GM23248 (cell line): Measurements from ENCODE around the gene CHAF1A. TPM values are rescaled to one million over a fixed set of nuclear protein-coding genes. Genes with fewer than 3 reads are reported as not detected.

ENCODE experiments used
- DNase-seq: peaks from one replicate; pipeline ENCODE4 v3.0.0-alpha.2; 2015
- H2AFZ ChIP-seq: fragments of 200-600 bp; sonication (generic); 2 replicates; pipeline ENCODE4 v1.6.1; 2016; ENCODE audit warnings: antibody characterized with exemption
- H3F3A ChIP-seq: fragments of 200-600 bp; sonication (generic); 2 replicates; pipeline ENCODE4 v1.6.1; 2016; ENCODE audit warnings: mild to moderate bottlenecking, antibody characterized with exemption, mixed run types; ENCODE audit not compliant: insufficient read depth
- H3K27ac ChIP-seq: fragments of 200-600 bp; sonication (generic); 2 replicates; pipeline ENCODE4 v1.5.1; 2016; ENCODE audit warnings: mild to moderate bottlenecking
- H3K27me3 ChIP-seq: fragments of 200-600 bp; sonication (generic); replicated peaks from 2 replicates; pipeline ENCODE4 v1.6.1; 2016; ENCODE audit warnings: mild to moderate bottlenecking; ENCODE audit not compliant: insufficient read depth
- H3K36me3 ChIP-seq: fragments of 200-600 bp; sonication (generic); 2 replicates; pipeline ENCODE4 v1.6.1; 2016; ENCODE audit warnings: low read depth, mild to moderate bottlenecking
- H3K4me1 ChIP-seq: fragments of 200-600 bp; sonication (generic); 2 replicates; pipeline ENCODE4 v1.6.1; 2016; ENCODE audit warnings: mild to moderate bottlenecking; ENCODE audit not compliant: insufficient read depth
- H3K4me2 ChIP-seq: fragments of 200-600 bp; sonication (generic); one replicate; pipeline ENCODE4 v1.6.1; 2016; ENCODE audit warnings: mild to moderate bottlenecking; ENCODE audit not compliant: unreplicated experiment
- H3K4me3 ChIP-seq: fragments of 200-600 bp; sonication (generic); 2 replicates; pipeline ENCODE4 v1.5.1; 2016; ENCODE audit warnings: mild to moderate bottlenecking
- H3K79me2 ChIP-seq: fragments of 200-600 bp; sonication (generic); 2 replicates; pipeline ENCODE4 v1.6.1; 2016; ENCODE audit warnings: mild to moderate bottlenecking; ENCODE audit not compliant: insufficient read depth
- H3K9ac ChIP-seq: fragments of 200-600 bp; sonication (generic); 2 replicates; pipeline ENCODE4 v1.6.1; 2016; ENCODE audit warnings: mild to moderate bottlenecking
- H3K9me2 ChIP-seq: fragments of 200-600 bp; sonication (generic); 2 replicates; pipeline ENCODE4 v1.6.1; 2016; ENCODE audit warnings: mixed run types, mild to moderate bottlenecking, moderate library complexity; ENCODE audit not compliant: insufficient read depth
- H3K9me3 ChIP-seq: fragments of 200-600 bp; sonication (generic); one replicate; pipeline ENCODE4 v1.6.1; 2017; ENCODE audit warnings: low read depth
- H4K20me1 ChIP-seq: fragments of 200-600 bp; sonication (generic); 2 replicates; pipeline ENCODE4 v1.6.0; 2016; ENCODE audit not compliant: insufficient read depth
- EZH2 ChIP-seq: fragments of 200-600 bp; sonication (generic); IDR thresholded peaks from 2 replicates; pipeline ENCODE4 v1.6.1; 2018; ENCODE audit warnings: antibody characterized with exemption, mild to moderate bottlenecking; ENCODE audit not compliant: insufficient read depth, poor library complexity, severe bottlenecking
- EZH2phosphoT487 ChIP-seq: fragments of 200-600 bp; sonication (generic); IDR thresholded peaks from 2 replicates; pipeline ENCODE4 v1.6.1; 2018; ENCODE audit warnings: antibody characterized with exemption, moderate library complexity, mild to moderate bottlenecking, low read depth; ENCODE audit not compliant: insufficient read depth
- WGBS, 2 experiments: methylation state at CpG; one replicate each; pipeline ENCODE4 v1.1.6; 2015 to 2017; ENCODE audit warnings: low lambda C conversion rate in 2 of 2, low coverage in 1 of 2; ENCODE audit errors: missing lambda C conversion rate in 2 of 2; 5-methylcytosine and 5-hydroxymethylcytosine counted together
- in situ Hi-C: fragments of 300-500 bp; cut with MboI; formaldehyde crosslinking; loops from 2 replicates; pipeline ENCODE4 v1.15.0; 2020
- polyA plus RNA-seq: library from polyadenylated mRNA; unstranded; fragments of >200 nt; fragmentation: Nextera tagmentation; extraction: Ambion mirVana; gene quantifications from 2 replicates; pipeline ENCODE4 v1.2.1, GENCODE V29; 2016
- total RNA-seq: library from RNA; depleted of rRNA; stranded (reverse); fragments of >200 nt; shearing (Covaris generic); gene quantifications from 2 replicates; pipeline ENCODE4 v1.2.3, GENCODE V29; 2014

The CHAF1A gene
- total and polyA plus RNA-seq, 2 experiments from 2014 or later, result 11.6 to 12.6 TPM

DNA sequence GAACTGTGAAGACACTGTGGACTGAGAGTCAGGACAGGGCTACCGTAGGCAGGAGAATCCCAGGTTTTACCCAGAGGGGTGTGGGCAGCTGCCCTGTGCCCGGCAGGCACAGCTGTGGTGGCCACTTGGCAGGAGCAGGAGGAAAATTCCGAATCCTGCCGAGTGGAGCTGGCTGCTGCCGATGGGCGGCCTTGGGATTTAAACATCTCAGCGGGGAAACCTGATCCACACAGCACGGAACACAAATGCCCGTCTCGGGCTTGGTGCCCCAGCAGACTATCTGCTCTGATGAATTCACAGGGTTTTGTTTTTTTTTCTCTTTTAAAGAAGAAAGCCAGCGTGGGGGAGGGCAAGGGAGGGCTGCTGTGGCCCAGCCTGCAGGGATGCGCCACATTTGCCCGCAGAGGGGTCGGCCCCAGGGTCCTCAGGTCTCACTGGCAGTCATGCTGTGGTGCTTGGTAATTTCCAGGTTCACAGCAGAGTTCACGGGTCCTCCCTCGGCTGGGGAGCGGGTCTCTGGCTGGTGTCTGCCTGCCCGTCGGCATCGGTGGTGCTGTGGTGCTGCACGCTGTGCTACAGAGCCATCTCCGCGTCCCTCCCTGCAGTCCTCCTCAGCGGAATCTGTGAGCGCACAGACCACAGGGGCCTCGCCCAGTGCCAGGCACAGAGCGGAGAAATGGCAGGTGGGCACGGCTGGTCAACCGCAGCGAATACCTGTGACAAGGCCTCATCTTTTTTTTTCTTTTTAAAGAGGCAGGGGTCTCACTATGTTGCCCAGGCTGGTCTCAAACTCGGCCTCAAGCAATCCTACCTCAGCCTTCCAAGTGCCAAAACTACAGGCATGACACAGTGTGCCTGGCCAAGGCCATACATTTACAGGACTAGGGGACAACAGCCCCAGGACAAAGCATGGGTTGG, 30.9 kb upstream of the CHAF1A start:
- H3K27ac ChIP-seq, result peak overlapping the region; percentile 97
- H3K79me2 ChIP-seq, result peaks cover 88% of the 10 kb centered on the region
- DNase-seq, result no peak
- peaks cover 47% of the 10 kb centered on the region for H3F3A ChIP-seq
- in situ Hi-C loops, result no loop called here
- H3K9me3 ChIP-seq, result no peaks in the 10 kb centered on the region
- H3K9me2 ChIP-seq, result no peaks in the 10 kb centered on the region
- H2AFZ ChIP-seq, result no peak overlapping the region
- H3K4me2 ChIP-seq, result no peak overlapping the region
- no peaks in the 10 kb centered on the region for H4K20me1 ChIP-seq
- H3K27me3 ChIP-seq, result no peaks in the 10 kb centered on the region
- peaks cover 79% of the 10 kb centered on the region for H3K4me1 ChIP-seq
- no peak for TF ChIP-seq EZH2
- H3K4me3 ChIP-seq, result no peak overlapping the region
- H3K9ac ChIP-seq, result peak overlapping the region; percentile 6; the same call in 1 of the 2 replicates
- H3K36me3 ChIP-seq, result no peaks in the 10 kb centered on the region
- WGBS, 2 experiments, result 77 to 78% methylated on average over 29 to 31 of the region's 31 CpGs

DNA sequence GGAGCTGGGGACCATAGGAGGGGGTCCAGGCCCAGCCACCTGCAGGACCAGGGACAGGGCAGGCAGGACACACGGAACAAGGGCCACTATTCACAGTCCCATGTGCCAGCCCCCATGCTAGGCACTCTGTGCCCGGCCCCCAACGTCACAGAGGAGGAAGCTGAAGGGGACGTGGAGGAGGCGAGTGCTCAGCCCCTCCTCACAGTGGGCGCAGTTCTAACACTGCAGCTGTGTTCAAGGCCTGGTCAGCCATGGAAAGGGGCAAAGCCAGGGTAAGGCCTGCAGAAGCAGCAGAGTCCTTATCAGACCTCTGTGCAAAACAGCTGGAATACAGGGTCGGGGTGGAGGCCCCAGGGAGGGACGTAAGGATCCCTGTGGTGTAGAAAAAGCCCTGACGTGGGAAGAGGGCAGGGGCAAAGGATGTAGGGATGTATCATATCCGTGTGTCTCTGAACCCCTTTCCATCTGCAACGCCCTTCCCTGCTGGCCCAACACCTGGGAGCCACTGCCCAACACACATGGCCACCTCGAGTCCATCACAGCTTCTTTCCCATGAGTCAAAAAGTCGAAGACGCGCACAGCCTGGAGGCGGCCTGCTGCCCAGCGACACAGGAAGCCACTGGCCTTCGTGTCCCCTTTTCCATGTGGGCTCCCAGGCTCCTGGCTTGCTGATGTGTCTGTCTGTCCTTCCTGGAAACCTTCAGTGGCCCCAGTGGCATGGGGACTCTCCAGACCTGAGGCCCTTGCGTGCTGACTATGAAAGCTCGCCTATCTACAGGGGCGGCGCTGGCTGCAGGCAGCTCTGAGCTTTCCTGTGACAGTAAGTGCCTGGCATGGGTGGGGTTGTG, 30.1 kb upstream of the CHAF1A start:
- DNase-seq, result no peak
- Histone ChIP-seq H3K9ac (peak overlapping the region; percentile 86), H3K36me3 (no peaks in the 10 kb centered on the region), H3K4me1 (peaks cover 87% of the 10 kb centered on the region), H3K4me2 (no peak overlapping the region), H4K20me1 (no peaks in the 10 kb centered on the region), H3K9me2 (no peaks in the 10 kb centered on the region), H3K79me2 (peaks cover 88% of the 10 kb centered on the region), H3F3A (peaks cover 51% of the 10 kb centered on the region), H3K27me3 (no peaks in the 10 kb centered on the region), H2AFZ (no peak overlapping the region), H3K4me3 (no peak overlapping the region), H3K27ac (peak overlapping the region; percentile 97), H3K9me3 (no peaks in the 10 kb centered on the region)
- TF ChIP-seq EZH2, result no peak
- no peak for TF ChIP-seq EZH2phosphoT487
- in situ Hi-C loops, result no loop called here
- 87 to 90% methylated on average over 21 to 22 of the region's 22 CpGs for WGBS, 2 experiments

DNA sequence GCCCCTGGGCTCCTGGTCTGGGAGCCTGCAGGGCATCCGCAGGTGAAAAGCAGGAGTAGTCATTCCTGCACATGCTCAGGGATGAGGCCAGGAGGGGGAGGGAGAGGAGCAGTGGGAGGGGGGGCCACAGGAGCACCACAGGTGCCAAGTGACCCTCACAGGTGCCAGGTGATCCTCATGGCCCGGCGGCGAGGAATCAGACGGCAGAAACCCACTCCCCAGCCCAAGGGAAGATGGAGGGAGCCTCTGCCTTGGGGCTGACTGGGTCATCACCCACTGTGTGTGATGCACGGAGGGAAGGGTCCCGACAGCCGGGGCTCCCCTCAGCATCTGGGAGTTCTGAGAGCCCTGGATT, 29.4 kb upstream of the CHAF1A start:
- peak overlapping the region; percentile 38 for H3K4me2 ChIP-seq
- WGBS, 2 experiments, result 59 to 62% methylated on average over 8 of the region's 8 CpGs
- no peaks in the 10 kb centered on the region for H3K9me2 ChIP-seq
- no peaks in the 10 kb centered on the region for H3K9me3 ChIP-seq
- H3K36me3 ChIP-seq, result no peaks in the 10 kb centered on the region
- peaks cover 51% of the 10 kb centered on the region for H3F3A ChIP-seq
- no peak overlapping the region for H2AFZ ChIP-seq
- H3K4me1 ChIP-seq, result peaks cover 86% of the 10 kb centered on the region
- peaks cover 88% of the 10 kb centered on the region for H3K79me2 ChIP-seq
- TF ChIP-seq EZH2, result no peak
- TF ChIP-seq EZH2phosphoT487, result no peak
- no peaks in the 10 kb centered on the region for H3K27me3 ChIP-seq
- no peaks in the 10 kb centered on the region for H4K20me1 ChIP-seq
- DNase-seq, result no peak
- peak overlapping the region; percentile 86 for H3K9ac ChIP-seq
- H3K4me3 ChIP-seq, result no peak overlapping the region
- in situ Hi-C loops, result no loop called here
- peak overlapping the region; percentile 97 for H3K27ac ChIP-seq

DNA sequence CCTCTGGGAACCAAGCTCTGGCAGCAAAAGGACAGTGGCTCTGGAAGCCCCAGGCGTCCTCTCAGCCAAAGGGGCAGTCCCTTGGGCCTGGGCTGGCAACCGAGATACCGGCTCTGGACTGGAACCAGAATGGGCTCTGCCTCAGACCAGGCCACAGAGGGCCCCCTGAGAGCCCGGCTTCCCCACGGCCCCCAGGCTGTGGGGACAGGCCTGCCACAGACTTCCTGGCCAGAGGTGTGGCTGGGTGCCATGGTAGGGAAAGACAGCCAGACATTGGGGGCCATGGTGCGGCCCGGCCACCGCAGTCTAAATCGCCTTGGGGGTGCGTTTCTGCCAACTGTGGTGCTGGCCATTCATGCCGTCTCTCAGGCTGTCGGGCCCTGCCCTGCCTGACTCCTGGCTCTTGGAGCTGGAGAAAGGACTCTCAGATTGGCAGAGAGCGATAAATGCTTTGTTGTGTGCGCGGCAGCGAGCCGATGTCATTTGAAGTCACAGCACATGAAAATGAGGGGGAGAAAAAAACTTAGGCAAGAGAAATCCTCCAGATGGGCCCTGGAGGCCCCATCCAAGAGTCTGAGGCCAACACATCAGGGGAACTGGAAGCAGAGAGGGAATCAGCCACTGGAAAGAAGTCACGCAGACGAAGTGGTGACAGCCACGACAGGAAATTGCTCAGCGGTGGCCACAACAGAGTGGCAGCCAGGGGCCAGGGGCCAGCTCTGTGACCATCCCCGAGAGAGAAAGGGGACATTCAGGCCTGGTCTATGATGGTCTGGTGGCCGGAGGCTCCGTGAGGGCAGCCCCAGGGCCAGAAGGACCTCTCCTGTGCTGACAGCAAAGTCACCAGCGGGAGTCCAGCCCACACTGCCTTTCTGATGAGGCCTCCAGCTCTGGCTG, 28.6 kb upstream of the CHAF1A start:
- peaks cover 88% of the 10 kb centered on the region for H3K79me2 ChIP-seq
- peak; percentile 74 for DNase-seq
- WGBS, 2 experiments, result 6 to 9% methylated on average over 23 to 25 of the region's 25 CpGs
- H3K9me2 ChIP-seq, result no peaks in the 10 kb centered on the region
- H3F3A ChIP-seq, result peaks cover 51% of the 10 kb centered on the region
- H3K27ac ChIP-seq, result peak overlapping the region; percentile 97
- no peaks in the 10 kb centered on the region for H3K27me3 ChIP-seq
- H3K4me1 ChIP-seq, result peaks cover 78% of the 10 kb centered on the region
- H3K36me3 ChIP-seq, result no peaks in the 10 kb centered on the region
- H2AFZ ChIP-seq, result no peak overlapping the region
- no peaks in the 10 kb centered on the region; the same call in 1 of the 2 replicates for H4K20me1 ChIP-seq
- H3K9me3 ChIP-seq, result no peaks in the 10 kb centered on the region
- H3K4me2 ChIP-seq, result peak overlapping the region; percentile 38
- in situ Hi-C loops, result no loop called here
- TF ChIP-seq EZH2 (no peak), EZH2phosphoT487 (no peak)
- peak overlapping the region; percentile 86 for H3K9ac ChIP-seq
- H3K4me3 ChIP-seq, result peak overlapping the region; percentile 13
